Measurements from ENCODE around the gene C6orf47. TPM values are rescaled to one million over a fixed set of nuclear protein-coding genes. Genes with fewer than 3 reads are reported as not detected.

C6orf47 gene
- total and polyA plus RNA-seq, 2 of the 13 experiments (the other 11 are each of a cell fraction or from before 2014, with no cell fraction given) = 1.7 to 18.1 TPM

- TF ChIP-seq PAWR (CRISPR knock-in tag; IDR thresholded peaks at IDR 0.05; ENCODE audit: borderline replicate concordance) (0 out of 2 replicates have a peak, but pooled peaks have one; percentile 68), ZNF20 (CRISPR knock-in tag; IDR thresholded peaks at IDR 0.05) (no peak), THAP9 (CRISPR knock-in tag; IDR thresholded peaks at IDR 0.05; ENCODE audit: borderline replicate concordance) (peak; percentile 81), REST (IDR thresholded peaks at IDR 0.05; ENCODE audit: borderline replicate concordance in 1 of 2, low read depth in 1 of 2, low read length in 2 of 2) (peak in 1 of 2 experiments; percentile 48; a peak in 2 of 4 replicates), BCL6 (CRISPR knock-in tag; IDR thresholded peaks at IDR 0.05) (peak; percentile 38), ZFP37 (CRISPR knock-in tag; IDR thresholded peaks at IDR 0.05; ENCODE audit: borderline replicate concordance) (0 out of 2 replicates have a peak, but pooled peaks have one; percentile 18), SMAD1 (CRISPR knock-in tag; IDR thresholded peaks at IDR 0.05; ENCODE audit: borderline replicate concordance, low read depth) (peak; percentile 60; the same call in 1 of the 2 replicates), FLYWCH1 (CRISPR knock-in tag; IDR thresholded peaks at IDR 0.05) (no peak), MXD3 (CRISPR knock-in tag; IDR thresholded peaks at IDR 0.05) (no peak; the same call in 1 of the 2 replicates), FOXJ3 (CRISPR knock-in tag; IDR thresholded peaks at IDR 0.05; ENCODE audit: borderline replicate concordance) (peak; percentile 66; the same call in 1 of the 2 replicates), MBD4 (IDR thresholded peaks at IDR 0.05; ENCODE audit: borderline replicate concordance, low read length) (no peak), PRPF4 (IDR thresholded peaks at IDR 0.05; ENCODE audit: low read depth, low read length, poor library complexity, severe bottlenecking) (no peak), ATF4 (CRISPR knock-in tag; IDR thresholded peaks at IDR 0.05) (0 out of 4 replicates have a peak, but pooled peaks of 1 of the 2 experiments have one; percentile 61), ZNF446 (CRISPR knock-in tag; IDR thresholded peaks at IDR 0.05) (no peak), ZNF430 (CRISPR knock-in tag; IDR thresholded peaks at IDR 0.05) (peak; percentile 49; the same call in 1 of the 2 replicates), YEATS2 (CRISPR knock-in tag; IDR thresholded peaks at IDR 0.05; ENCODE audit: borderline replicate concordance) (peak; percentile 56; the same call in 1 of the 2 replicates), ZNF343 (CRISPR knock-in tag; IDR thresholded peaks at IDR 0.05) (no peak)
- TF ChIP-seq, protein P1, sequence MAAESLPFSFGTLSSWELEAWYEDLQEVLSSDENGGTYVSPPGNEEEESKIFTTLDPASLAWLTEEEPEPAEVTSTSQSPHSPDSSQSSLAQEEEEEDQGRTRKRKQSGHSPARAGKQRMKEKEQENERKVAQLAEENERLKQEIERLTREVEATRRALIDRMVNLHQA (CRISPR knock-in tag; IDR thresholded peaks at IDR 0.05) = no peak
Observed at GRCh38 chr6:31665501-31666336, 5.1 kb upstream of the C6orf47 start, which contains the start of gene CSNK2B (continued).

Data from HepG2 (cell line).